H54 (cell line): ENCODE data around the gene CHTOP.

Experiments used
- DNase-seq: peaks from one replicate; pipeline ENCODE4 v3.0.0; 2011; ENCODE audit warnings: low spot score, mixed read lengths; ENCODE audit not compliant: insufficient read length
- FAIRE-seq: peaks from 3 replicates; lab custom pipeline; 2011; peaks lifted over from hg19 to GRCh38; lab: Jason Lieb, UNC
- POLR2A ChIP-seq: IDR thresholded peaks from 2 replicates; pipeline ENCODE4 v1.6.1; 2011; ENCODE audit warnings: low read depth, mild to moderate bottlenecking, low read length

Gene CHTOP

DNA sequence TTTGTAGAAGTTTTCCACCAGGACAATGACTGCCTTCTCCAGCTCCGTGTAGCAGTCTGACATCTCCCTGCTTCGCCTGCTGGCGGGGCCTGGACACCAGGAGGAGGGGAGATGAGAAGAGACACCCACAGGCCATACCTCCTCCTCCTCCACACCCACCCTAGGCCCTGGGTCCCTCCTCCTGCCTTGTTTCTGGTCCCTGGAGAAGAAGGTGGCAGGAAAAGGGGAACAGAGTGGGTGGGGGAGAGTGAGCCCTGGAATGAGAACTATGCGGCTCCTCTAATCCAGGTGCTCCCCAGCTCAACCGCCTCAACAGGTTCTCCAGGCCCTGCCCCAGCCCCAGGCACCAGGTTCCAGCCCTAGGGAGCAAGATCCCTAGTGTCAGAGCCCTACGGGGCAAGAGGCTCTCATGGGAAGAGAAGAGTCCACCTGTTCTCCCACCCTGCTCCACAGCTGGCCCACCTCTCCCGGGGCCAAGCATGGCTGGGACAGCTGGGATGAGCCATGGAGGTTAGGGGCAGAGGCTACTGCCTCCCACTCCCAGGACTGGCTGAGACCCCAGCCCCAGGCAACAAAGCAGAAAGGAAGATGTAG lies 25.7 kb upstream of the CHTOP start:
- no peak for TF ChIP-seq POLR2A
- FAIRE-seq (no peak), DNase-seq (no peak)

DNA sequence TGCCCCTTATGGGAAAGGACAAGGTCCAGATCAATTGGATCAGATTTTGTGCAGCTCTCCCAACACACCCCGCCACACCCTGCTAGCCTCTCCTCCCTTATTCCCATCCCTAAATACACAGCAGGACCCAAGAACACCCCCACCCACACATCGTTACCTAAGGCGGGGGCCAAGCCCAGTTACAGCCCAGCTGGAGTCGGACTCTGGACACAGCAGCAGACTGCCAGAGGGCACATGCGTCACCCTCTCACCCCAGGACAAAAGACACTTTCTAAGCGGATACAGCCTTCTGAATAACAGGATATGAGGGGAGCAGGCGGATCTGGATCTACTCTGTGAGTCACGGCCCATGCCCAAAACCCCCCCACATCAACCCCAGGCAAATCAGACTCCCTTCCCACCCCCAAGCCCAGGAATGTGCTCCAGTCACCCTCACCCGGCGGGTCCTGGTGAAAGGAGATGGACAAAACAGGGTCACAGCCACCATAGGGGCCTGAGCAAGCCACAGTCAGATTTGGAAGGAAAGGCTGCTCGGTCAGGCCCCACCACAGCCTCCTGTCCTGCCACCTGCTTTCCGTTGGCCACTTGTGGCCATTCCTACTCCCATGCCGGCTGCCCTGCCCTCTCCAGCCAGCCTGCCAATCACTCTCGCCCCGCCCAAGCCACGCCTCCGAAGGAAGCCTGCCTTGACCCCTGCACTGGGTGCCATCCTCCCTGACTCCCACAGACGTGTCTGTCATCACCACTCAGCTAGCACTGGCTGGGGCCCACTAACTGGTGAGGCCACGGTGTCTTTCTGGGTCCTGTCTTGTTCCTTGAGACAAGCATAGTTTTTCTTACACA lies 24.9 kb upstream of the CHTOP start:
- FAIRE-seq: no peak
- TF ChIP-seq POLR2A: peak; percentile 63
- DNase-seq: peak; percentile 88

GRCh38 chr1:153609585-153609907 lies 24.3 kb upstream of the CHTOP start:
- no peak for TF ChIP-seq POLR2A
- DNase-seq (no peak), FAIRE-seq (no peak)

DNA sequence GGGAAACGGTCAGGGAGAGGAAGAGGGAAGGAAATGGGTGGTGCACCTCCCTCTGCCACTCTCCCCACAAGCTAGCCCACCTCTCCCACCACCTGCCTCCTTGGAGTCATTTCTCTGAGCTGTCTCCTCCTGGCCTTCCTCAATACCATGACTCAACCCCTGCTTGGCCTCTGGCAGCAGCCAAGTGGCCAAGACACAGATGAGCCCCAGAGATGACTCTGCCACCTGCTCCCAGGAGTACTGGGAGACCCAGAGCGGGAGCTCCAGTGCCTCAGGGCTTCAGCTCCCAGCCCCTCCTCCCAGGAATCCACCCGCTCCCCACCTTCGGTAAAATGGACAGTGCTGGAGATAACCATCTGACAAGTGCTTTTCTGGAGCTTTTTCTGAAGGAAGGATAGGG lies 23.5 kb upstream of the CHTOP start:
- DNase-seq (peak; percentile 60), FAIRE-seq (no peak)
- no peak for TF ChIP-seq POLR2A

GRCh38 chr1:153610811-153611301 lies 23.0 kb upstream of the CHTOP start:
- peak; percentile 47 for DNase-seq
- no peak for TF ChIP-seq POLR2A
- no peak for FAIRE-seq

DNA sequence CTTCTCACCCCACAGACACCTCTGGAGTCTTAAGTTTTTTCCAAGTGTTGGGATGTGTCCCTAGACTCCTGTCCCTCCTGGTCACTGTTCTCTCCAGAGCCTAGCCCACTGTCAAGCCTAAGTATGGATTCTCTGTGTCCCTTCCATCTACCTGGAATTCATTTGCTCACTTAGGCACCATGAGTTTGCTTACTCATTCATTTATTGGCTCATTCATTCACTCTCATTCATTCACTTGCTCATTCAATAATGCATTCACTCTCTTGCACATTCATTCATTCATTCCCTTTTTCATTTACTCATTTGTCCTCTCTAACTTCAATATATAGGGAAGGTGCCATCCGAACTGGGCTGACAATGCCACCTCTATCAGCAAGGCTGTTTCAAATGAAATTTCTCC lies 22.5 kb upstream of the CHTOP start:
- FAIRE-seq (no peak), DNase-seq (no peak)
- no peak for TF ChIP-seq POLR2A

GRCh38 chr1:153612111-153612754 lies 21.6 kb upstream of the CHTOP start:
- FAIRE-seq (no peak), DNase-seq (no peak)
- TF ChIP-seq POLR2A: no peak

DNA sequence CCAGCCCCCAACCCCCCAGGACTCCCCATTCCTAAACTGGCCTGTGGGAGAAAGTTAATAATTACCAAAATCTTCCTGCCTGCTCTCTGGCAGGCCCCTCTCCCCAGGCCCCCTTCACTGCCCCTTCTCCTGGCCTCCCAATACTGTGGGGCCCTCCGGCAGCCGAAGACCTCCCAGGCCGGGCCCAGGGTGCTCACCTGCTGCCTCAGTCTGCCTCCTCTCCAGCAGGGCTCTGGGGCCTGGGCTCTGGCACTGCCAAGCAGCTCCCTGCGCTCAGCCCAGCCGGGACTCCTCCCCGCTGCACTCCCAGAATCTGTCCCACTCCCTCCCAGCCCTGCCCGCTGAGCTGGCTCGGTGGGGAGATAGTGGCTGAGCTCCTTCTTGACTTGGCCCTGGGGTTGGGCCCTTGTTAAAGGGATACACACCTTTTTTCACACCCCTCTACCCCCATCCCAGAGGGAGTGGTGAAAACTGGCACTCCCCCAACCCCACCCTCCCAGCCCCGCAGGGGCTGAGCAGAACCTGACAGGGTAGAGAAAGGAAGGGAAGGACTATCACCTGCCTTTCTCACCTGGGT lies 21.0 kb upstream of the CHTOP start, which contains the start of gene S100A16:
Gene S100A16 (minus strand): TSS at position 383 of the 577 bp plus-strand sequence. CDS start 4,986 bp downstream, outside the sequence.
- DNase-seq (peak; percentile 61), FAIRE-seq (no peak)
- TF ChIP-seq POLR2A: peak; percentile 91

DNA sequence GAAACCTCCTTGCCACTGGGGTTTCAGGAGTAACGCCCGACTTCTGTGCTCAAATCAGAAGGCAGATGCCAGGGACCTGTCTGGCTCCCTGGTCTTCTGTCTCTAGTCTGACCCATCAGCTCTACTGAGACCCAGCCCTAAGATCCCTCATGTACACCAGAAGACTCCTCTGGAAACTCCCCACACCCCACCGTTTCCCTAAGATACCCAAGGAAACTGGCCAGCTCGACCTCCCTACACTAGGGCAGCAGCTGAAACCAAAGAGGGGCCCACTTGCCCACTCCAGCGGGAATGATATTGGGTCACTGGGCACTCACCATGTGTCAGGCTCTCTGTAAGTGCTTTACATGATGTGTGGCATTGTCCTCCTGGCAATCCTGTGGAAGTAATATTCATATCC lies 20.5 kb upstream of the CHTOP start:
- DNase-seq: no peak
- no peak for FAIRE-seq
- TF ChIP-seq POLR2A: no peak

- DNase-seq (no peak), FAIRE-seq (no peak)
- TF ChIP-seq POLR2A: no peak
Measured at GRCh38 chr1:153614189-153614900, 19.5 kb upstream of the CHTOP start.

GRCh38 chr1:153614906-153615305 lies 19.0 kb upstream of the CHTOP start:
- FAIRE-seq (no peak), DNase-seq (no peak)
- no peak for TF ChIP-seq POLR2A

DNA sequence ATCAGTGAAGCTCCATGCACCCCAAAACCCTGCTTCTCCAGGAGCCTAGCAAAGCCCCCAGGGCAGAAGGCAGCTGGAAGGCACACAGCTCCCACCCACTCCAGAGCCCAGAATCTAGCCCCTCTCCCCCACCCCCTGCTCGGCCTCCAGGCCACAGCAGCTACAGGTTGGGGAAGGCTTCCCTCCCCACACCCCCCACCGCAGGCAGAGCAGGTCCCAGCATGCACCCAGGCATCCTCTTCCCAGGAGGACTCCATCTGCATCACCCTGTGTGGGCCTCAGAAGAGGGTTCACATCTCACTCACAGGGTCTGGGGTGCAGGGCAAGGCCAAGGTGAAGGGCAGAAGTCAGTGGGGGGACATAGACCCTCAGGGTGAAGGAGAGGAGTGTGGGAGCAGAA lies 18.5 kb upstream of the CHTOP start:
- DNase-seq: no peak
- TF ChIP-seq POLR2A: no peak
- no peak for FAIRE-seq
